Endodermal cell (in vitro differentiated cells): Measurements from ENCODE around the gene PTPN22. TPM values are rescaled to one million over a fixed set of nuclear protein-coding genes. Genes with fewer than 3 reads are reported as not detected.

Experiments used
- DNase-seq: peaks from one replicate; pipeline ENCODE4 v3.0.0-alpha.2; 2017
- H3K27ac ChIP-seq: 2 replicates; pipeline ENCODE4 v1.5.1; 2013; ENCODE audit warnings: mild to moderate bottlenecking, low read depth, low read length, moderate library complexity
- H3K27me3 ChIP-seq: 2 replicates; pipeline ENCODE4 v1.6.1; 2013; ENCODE audit warnings: mild to moderate bottlenecking, low read length, moderate library complexity; ENCODE audit not compliant: insufficient read depth, control insufficient read depth, poor library complexity, severe bottlenecking
- H3K36me3 ChIP-seq: 2 replicates; pipeline ENCODE4 v1.7.0; 2013; ENCODE audit warnings: mild to moderate bottlenecking, low read length, moderate library complexity; ENCODE audit not compliant: control insufficient read depth, insufficient read depth
- H3K4me1 ChIP-seq: one replicate; pipeline ENCODE4 v1.7.0; 2013; ENCODE audit warnings: low read length; ENCODE audit not compliant: control insufficient read depth, insufficient read depth
- H3K4me3 ChIP-seq: 2 replicates; pipeline ENCODE4 v1.5.1; 2013; ENCODE audit warnings: mild to moderate bottlenecking, low read length, moderate library complexity
- H3K9ac ChIP-seq: 2 replicates; pipeline ENCODE4 v1.6.1; 2013; ENCODE audit warnings: mild to moderate bottlenecking, low read length, moderate library complexity; ENCODE audit not compliant: poor library complexity, severe bottlenecking; ENCODE audit errors: extremely low read depth
- H3K9me3 ChIP-seq: 2 replicates; pipeline ENCODE4 v1.6.1; 2013; ENCODE audit warnings: mild to moderate bottlenecking, low read length, moderate library complexity; ENCODE audit not compliant: control insufficient read depth
- H3K27ac Mint-ChIP-seq: 2 replicates; pipeline ENCODE4 v1.8.0; 2020; ENCODE audit warnings: mixed read lengths
- H3K27me3 Mint-ChIP-seq: 2 replicates; pipeline ENCODE4 v1.8.0; 2021; ENCODE audit warnings: mild to moderate bottlenecking, mixed read lengths; ENCODE audit not compliant: insufficient read depth
- H3K36me3 Mint-ChIP-seq: 2 replicates; pipeline ENCODE4 v1.8.0; 2020; ENCODE audit warnings: low read depth, mixed read lengths
- H3K4me1 Mint-ChIP-seq: 2 replicates; pipeline ENCODE4 v1.8.0; 2020; ENCODE audit warnings: mixed read lengths
- H3K4me3 Mint-ChIP-seq: 2 replicates; pipeline ENCODE4 v1.8.0; 2020; ENCODE audit warnings: mild to moderate bottlenecking, moderate library complexity, mixed read lengths
- H3K9me3 Mint-ChIP-seq: 2 replicates; pipeline ENCODE4 v1.8.0; 2020; ENCODE audit warnings: mild to moderate bottlenecking, mixed read lengths
- WGBS, 2 experiments: methylation state at CpG; one replicate each; pipeline versions ENCODE4 v1.1.5 to v1.1.7; 2013; ENCODE audit warnings: missing lambda C conversion rate in 2 of 2, mixed read lengths in 1 of 2; ENCODE audit not compliant: insufficient coverage in 1 of 2, insufficient read length in 1 of 2; 5-methylcytosine and 5-hydroxymethylcytosine counted together
- total RNA-seq, 2 donors: library from RNA; stranded (reverse); fragmentation: NEBNext Ultra II Directional in 1 of 2; extraction: Animal tissue kit (Norgen Biotek cat#: 25700) in 1 of 2; gene quantifications; 2 replicates in 1 of 2; 3 replicates in 1 of 2; pipeline ENCODE4 v1.2.1, GENCODE V29; 2021
- TF ChIP-seq, protein P1 (sequence below): fragments of 200-600 bp; sonication (generic); conservative IDR thresholded peaks from 2 replicates; pipeline ENCODE4 v1.5.0; 2021; ENCODE audit warnings: antibody characterized with exemption, mild to moderate bottlenecking

Gene PTPN22
- total RNA-seq, 2 donors from 2014 or later, result not detected

DNA sequence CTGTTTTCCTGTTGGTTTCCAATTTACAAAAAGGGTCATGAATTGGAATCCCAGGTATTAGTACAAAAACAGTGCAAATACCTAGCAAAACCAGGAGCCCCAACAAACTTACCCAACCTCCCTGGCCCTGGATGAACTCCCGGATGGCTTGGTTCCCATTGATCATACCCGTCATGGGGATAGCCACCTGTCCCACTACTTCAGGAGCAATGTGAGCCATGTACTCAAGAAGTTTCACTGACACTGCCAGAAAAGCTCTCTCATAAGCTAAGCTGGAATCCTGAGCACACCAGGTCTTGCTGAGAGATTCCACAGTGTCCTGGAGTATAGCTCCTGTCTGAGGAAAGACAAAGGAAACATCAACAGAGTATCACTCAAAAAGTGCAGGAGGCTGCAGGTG, 10.1 kb upstream of the PTPN22 start:
- H3K27me3 Mint-ChIP-seq, result no peaks in the 10 kb centered on the region
- H3K4me1 ChIP-seq, result no peaks in the 10 kb centered on the region
- H3K27ac Mint-ChIP-seq, result no peak overlapping the region
- H3K27me3 ChIP-seq, result no peaks in the 10 kb centered on the region
- H3K36me3 Mint-ChIP-seq, result no peaks in the 10 kb centered on the region
- no peaks in the 10 kb centered on the region for H3K36me3 ChIP-seq
- H3K4me1 Mint-ChIP-seq, result peaks cover 29% of the 10 kb centered on the region
- H3K9me3 ChIP-seq, result no peaks in the 10 kb centered on the region
- H3K4me3 Mint-ChIP-seq, result no peak overlapping the region
- no peak overlapping the region for H3K4me3 ChIP-seq
- no peak overlapping the region for H3K9ac ChIP-seq
- WGBS, 2 experiments, result 92 to 100% methylated on average over 2 of the region's 2 CpGs
- DNase-seq, result no peak
- no peaks in the 10 kb centered on the region for H3K9me3 Mint-ChIP-seq
- H3K27ac ChIP-seq, result no peak overlapping the region
- TF ChIP-seq, protein P1, sequence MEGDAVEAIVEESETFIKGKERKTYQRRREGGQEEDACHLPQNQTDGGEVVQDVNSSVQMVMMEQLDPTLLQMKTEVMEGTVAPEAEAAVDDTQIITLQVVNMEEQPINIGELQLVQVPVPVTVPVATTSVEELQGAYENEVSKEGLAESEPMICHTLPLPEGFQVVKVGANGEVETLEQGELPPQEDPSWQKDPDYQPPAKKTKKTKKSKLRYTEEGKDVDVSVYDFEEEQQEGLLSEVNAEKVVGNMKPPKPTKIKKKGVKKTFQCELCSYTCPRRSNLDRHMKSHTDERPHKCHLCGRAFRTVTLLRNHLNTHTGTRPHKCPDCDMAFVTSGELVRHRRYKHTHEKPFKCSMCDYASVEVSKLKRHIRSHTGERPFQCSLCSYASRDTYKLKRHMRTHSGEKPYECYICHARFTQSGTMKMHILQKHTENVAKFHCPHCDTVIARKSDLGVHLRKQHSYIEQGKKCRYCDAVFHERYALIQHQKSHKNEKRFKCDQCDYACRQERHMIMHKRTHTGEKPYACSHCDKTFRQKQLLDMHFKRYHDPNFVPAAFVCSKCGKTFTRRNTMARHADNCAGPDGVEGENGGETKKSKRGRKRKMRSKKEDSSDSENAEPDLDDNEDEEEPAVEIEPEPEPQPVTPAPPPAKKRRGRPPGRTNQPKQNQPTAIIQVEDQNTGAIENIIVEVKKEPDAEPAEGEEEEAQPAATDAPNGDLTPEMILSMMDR, result no peak

DNA sequence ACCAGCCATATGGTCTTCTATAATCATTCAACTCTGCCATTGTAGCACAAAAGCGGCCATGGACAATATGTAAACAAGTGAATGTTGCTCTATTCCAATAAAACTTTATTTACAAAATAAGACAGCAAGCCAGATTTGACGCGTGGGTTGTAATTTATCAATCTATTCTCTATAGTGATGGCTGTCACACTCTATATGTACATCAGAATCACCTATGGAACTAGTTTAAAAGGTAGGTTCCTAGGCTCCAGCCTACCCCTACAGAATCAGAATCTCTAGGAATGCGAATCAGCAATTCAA, 8.2 kb upstream of the PTPN22 start:
- H3K4me1 Mint-ChIP-seq, result peaks cover 29% of the 10 kb centered on the region
- TF ChIP-seq, protein P1, result no peak
- no peaks in the 10 kb centered on the region for H3K36me3 ChIP-seq
- 80 to 97% methylated on average over 1 to 4 of the region's 4 CpGs for WGBS, 2 experiments
- H3K27me3 Mint-ChIP-seq, result no peaks in the 10 kb centered on the region
- H3K4me3 Mint-ChIP-seq, result no peak overlapping the region
- H3K9ac ChIP-seq, result no peak overlapping the region
- no peaks in the 10 kb centered on the region for H3K27me3 ChIP-seq
- H3K27ac ChIP-seq, result no peak overlapping the region
- DNase-seq, result no peak
- H3K4me1 ChIP-seq, result no peaks in the 10 kb centered on the region
- no peaks in the 10 kb centered on the region for H3K9me3 Mint-ChIP-seq
- no peaks in the 10 kb centered on the region for H3K36me3 Mint-ChIP-seq
- no peak overlapping the region for H3K4me3 ChIP-seq
- H3K9me3 ChIP-seq, result no peaks in the 10 kb centered on the region
- no peak overlapping the region for H3K27ac Mint-ChIP-seq

DNA sequence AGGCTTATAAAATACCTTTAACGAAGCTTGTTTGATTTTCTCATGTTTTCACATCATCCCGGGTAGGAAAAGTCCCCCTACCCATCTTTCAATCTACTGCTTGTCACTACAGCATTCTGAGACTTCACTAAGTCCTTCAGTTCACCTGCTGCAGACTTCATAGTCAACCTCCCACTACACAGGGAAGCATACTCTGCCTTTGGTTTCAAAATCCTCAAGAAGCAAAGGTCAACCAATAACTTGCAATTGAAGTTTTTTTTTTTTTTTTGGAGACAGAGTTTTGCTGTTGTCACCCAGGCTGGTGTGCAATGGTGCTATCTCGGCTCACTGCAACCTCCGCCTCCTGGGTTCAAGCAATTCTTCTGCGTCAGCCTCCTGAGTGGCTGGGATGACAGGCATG, 4.7 kb upstream of the PTPN22 start:
- no peaks in the 10 kb centered on the region for H3K36me3 Mint-ChIP-seq
- 91 to 94% methylated on average over 2 to 5 of the region's 5 CpGs for WGBS, 2 experiments
- H3K36me3 ChIP-seq, result no peaks in the 10 kb centered on the region
- no peak overlapping the region for H3K9ac ChIP-seq
- no peaks in the 10 kb centered on the region for H3K27me3 ChIP-seq
- H3K27ac ChIP-seq, result no peak overlapping the region
- H3K27me3 Mint-ChIP-seq, result no peaks in the 10 kb centered on the region
- TF ChIP-seq, protein P1, result no peak
- no peak overlapping the region for H3K4me3 Mint-ChIP-seq
- no peak for DNase-seq
- H3K4me3 ChIP-seq, result no peak overlapping the region
- H3K27ac Mint-ChIP-seq, result no peak overlapping the region
- H3K4me1 ChIP-seq, result no peaks in the 10 kb centered on the region
- H3K9me3 ChIP-seq, result no peaks in the 10 kb centered on the region
- H3K4me1 Mint-ChIP-seq, result peaks cover 33% of the 10 kb centered on the region
- H3K9me3 Mint-ChIP-seq, result no peaks in the 10 kb centered on the region
